ENCODE measurements around the gene EPB41L4A. TPM values are rescaled to one million over a fixed set of nuclear protein-coding genes. Genes with fewer than 3 reads are reported as not detected.

EPB41L4A gene
- total RNA-seq, 1 donor from 2014 or later: 20.5 TPM

GRCh38 chr5:112156211-112156610 is 262.9 kb downstream of the EPB41L4A start:
- DNase-seq (no peak), ATAC-seq (ENCODE audit: poor library complexity) (no peak)
- intact Hi-C loops (cut with DNase I): no loop called here

- ATAC-seq (ENCODE audit: poor library complexity) (no peak), DNase-seq (no peak)
- intact Hi-C loops (cut with DNase I): no loop called here
Observed at GRCh38 chr5:112154940-112155686, 264.0 kb downstream of the EPB41L4A start.

GRCh38 chr5:112149727-112150126 is 269.4 kb downstream of the EPB41L4A start:
- intact Hi-C loops (cut with DNase I): loop anchor here (5.0 kb wide), 3 partner anchors 602 to 987 kb away; no protein-coding TSS in a partner anchor
- ATAC-seq (ENCODE audit: poor library complexity) (no peak), DNase-seq (no peak)

- intact Hi-C loops (cut with DNase I): loop anchor here (5.0 kb wide), 3 partner anchors 599 to 984 kb away; no protein-coding TSS in a partner anchor
- ATAC-seq (ENCODE audit: poor library complexity): peak; percentile 91
- DNase-seq: no peak
Observed at GRCh38 chr5:112146323-112147226, 272.5 kb downstream of the EPB41L4A start.

- ATAC-seq (ENCODE audit: poor library complexity) (no peak), DNase-seq (no peak)
- intact Hi-C loops (cut with DNase I): no loop called here
Observed at GRCh38 chr5:112143690-112144089, 275.4 kb downstream of the EPB41L4A start.

GRCh38 chr5:112142769-112143270 is 276.3 kb downstream of the EPB41L4A start:
- peak; percentile 41 for DNase-seq
- intact Hi-C loops (cut with DNase I): no loop called here
- ATAC-seq (ENCODE audit: poor library complexity): peak; percentile 91

- intact Hi-C loops (cut with DNase I): no loop called here
- no peak for ATAC-seq (ENCODE audit: poor library complexity)
- DNase-seq: no peak
Observed at GRCh38 chr5:112141582-112141981, 277.5 kb downstream of the EPB41L4A start.

GRCh38 chr5:112138526-112138925 is 280.6 kb downstream of the EPB41L4A start:
- intact Hi-C loops (cut with DNase I): no loop called here
- ATAC-seq (ENCODE audit: poor library complexity) (no peak), DNase-seq (no peak)

- intact Hi-C loops (cut with DNase I): no loop called here
- DNase-seq: no peak
- ATAC-seq (ENCODE audit: poor library complexity): no peak
Observed at GRCh38 chr5:112136773-112137172, 282.3 kb downstream of the EPB41L4A start.

- no peak for ATAC-seq (ENCODE audit: poor library complexity)
Observed at GRCh38 chr5:112127861-112128260, 291.2 kb downstream of the EPB41L4A start.

GRCh38 chr5:112126982-112127381 is 292.1 kb downstream of the EPB41L4A start:
- no peak for DNase-seq
- no peak for ATAC-seq (ENCODE audit: poor library complexity)
- intact Hi-C loops (cut with DNase I): no loop called here

More at GRCh38 chr5:112127861-112128260, 291.2 kb downstream of the EPB41L4A start:
- no peak for DNase-seq
- intact Hi-C loops (cut with DNase I): no loop called here

GRCh38 chr5:112125903-112126302 is 293.2 kb downstream of the EPB41L4A start:
- DNase-seq: no peak
- intact Hi-C loops (cut with DNase I): no loop called here
- no peak for ATAC-seq (ENCODE audit: poor library complexity)

- intact Hi-C loops (cut with DNase I): no loop called here
- DNase-seq (no peak), ATAC-seq (ENCODE audit: poor library complexity) (no peak)
Observed at GRCh38 chr5:112124788-112125187, 294.3 kb downstream of the EPB41L4A start.

GRCh38 chr5:112123086-112123485 is 296.0 kb downstream of the EPB41L4A start:
- intact Hi-C loops (cut with DNase I): no loop called here
- ATAC-seq (ENCODE audit: poor library complexity) (no peak), DNase-seq (no peak)

- DNase-seq (no peak), ATAC-seq (ENCODE audit: poor library complexity) (no peak)
- intact Hi-C loops (cut with DNase I): no loop called here
Observed at GRCh38 chr5:112122353-112122752, 296.7 kb downstream of the EPB41L4A start.

GRCh38 chr5:112121258-112121657 is 297.8 kb downstream of the EPB41L4A start:
- intact Hi-C loops (cut with DNase I): no loop called here
- DNase-seq: no peak

GRCh38 chr5:112119969-112120368 is 299.1 kb downstream of the EPB41L4A start:
- DNase-seq (no peak), ATAC-seq (ENCODE audit: poor library complexity) (no peak)
- intact Hi-C loops (cut with DNase I): no loop called here

More at GRCh38 chr5:112121258-112121657, 297.8 kb downstream of the EPB41L4A start:
- no peak for ATAC-seq (ENCODE audit: poor library complexity)

GRCh38 chr5:112119508-112119907 is 299.6 kb downstream of the EPB41L4A start:
- intact Hi-C loops (cut with DNase I): no loop called here
- ATAC-seq (ENCODE audit: poor library complexity) (no peak), DNase-seq (no peak)

- DNase-seq (no peak), ATAC-seq (ENCODE audit: poor library complexity) (no peak)
- intact Hi-C loops (cut with DNase I): no loop called here
Observed at GRCh38 chr5:112117551-112117950, 301.5 kb downstream of the EPB41L4A start.

Measured in Right ventricle myocardium superior (tissue), 1 donor.